HG02610 (cell line): ENCODE results near the gene ZNF771.
"Not testable (repeated sequence)": the region's sequence is repeated elsewhere in the genome, so short reads cannot be mapped to it uniquely, and the experiment has no call there.

Experiments
- ATAC-seq: cut with Tn5 transposase; IDR thresholded peaks from one replicate; pipeline ENCODE4 v1.9.1; 2021; ENCODE audit warnings: mild to moderate bottlenecking, moderate library complexity; ENCODE audit not compliant: unreplicated experiment

Gene ZNF771

GRCh38 chr16:30375864-30376263, 31.5 kb upstream of the ZNF771 start:
- no peak for ATAC-seq

GRCh38 chr16:30376461-30376902, 30.9 kb upstream of the ZNF771 start:
- ATAC-seq, result no peak

GRCh38 chr16:30377050-30377811, 30.2 kb upstream of the ZNF771 start:
- no peak for ATAC-seq

GRCh38 chr16:30377812-30378235, 29.6 kb upstream of the ZNF771 start:
- peak; percentile 32 for ATAC-seq

- ATAC-seq, result peak; percentile 87
Measured at GRCh38 chr16:30378236-30379157, 28.9 kb upstream of the ZNF771 start.

- no peak for ATAC-seq
Measured at GRCh38 chr16:30379158-30379783, 28.1 kb upstream of the ZNF771 start.

- ATAC-seq, result no peak
Measured at GRCh38 chr16:30380072-30380802, 27.2 kb upstream of the ZNF771 start.

GRCh38 chr16:30380803-30381208, 26.6 kb upstream of the ZNF771 start:
- ATAC-seq, result no peak

GRCh38 chr16:30381291-30382041, 25.9 kb upstream of the ZNF771 start:
- ATAC-seq, result no peak

- ATAC-seq, result peak; percentile 37
Measured at GRCh38 chr16:30382111-30382881, 25.1 kb upstream of the ZNF771 start, which contains the start of gene SEPTIN1. Gene SEPTIN1, minus strand, starts transcription at chr16:30382561. Its CDS starts 19 bp downstream, at chr16:30382542.

- ATAC-seq, result no peak
Measured at GRCh38 chr16:30383521-30383920, 23.9 kb upstream of the ZNF771 start.

GRCh38 chr16:30394592-30395154, 12.7 kb upstream of the ZNF771 start:
- no peak for ATAC-seq

GRCh38 chr16:30395155-30395991, 12.0 kb upstream of the ZNF771 start, which contains the start of gene ZNF48:
Gene ZNF48, plus strand, starts transcription at chr16:30395420. Its CDS starts 375 bp downstream, at chr16:30395795.
- peak; percentile 58 for ATAC-seq

GRCh38 chr16:30395992-30396585, 11.3 kb upstream of the ZNF771 start:
- ATAC-seq, result no peak

GRCh38 chr16:30396627-30397026, 10.8 kb upstream of the ZNF771 start:
- not testable (repeated sequence) for ATAC-seq

- no peak for ATAC-seq
Measured at GRCh38 chr16:30397056-30397455, 10.3 kb upstream of the ZNF771 start.
